ENCODE data around the gene TTC3. TPM values are rescaled to one million over a fixed set of nuclear protein-coding genes. Genes with fewer than 3 reads are reported as not detected.

The TTC3 gene
- total and polyA plus RNA-seq, 4 experiments from 2014 or later = 36.4 to 171 (median 136) TPM

GRCh38 chr21:37072274-37072987, 623 bp upstream of the TTC3 start:
- Histone ChIP-seq H3K27me3 (ENCODE audit: insufficient read depth, low read length) (no peaks in the 10 kb centered on the region), H3K4me3 (ENCODE audit: low read length in 2 of 2) (peak overlapping the region; percentile 83 to 91), H3K27ac (ENCODE audit: low read depth, low read length) (peak overlapping the region; percentile 91), H3K36me3 (ENCODE audit: insufficient read depth, low read length) (no peaks in the 10 kb centered on the region), H3K4me1 (ENCODE audit: insufficient read depth, low read length) (peaks cover 36% of the 10 kb centered on the region), H3K9me3 (ENCODE audit: control insufficient read depth in 1 of 2, low read length in 2 of 2) (no peaks in the 10 kb centered on the region)
- DNase-seq = peak in 1 of 5 donors; percentile 87
- no peaks in the 10 kb centered on the region for H3K27me3 Mint-ChIP-seq
- peaks cover 27 to 57% (median 39%) of the 10 kb centered on the region in 4 donors for H3K4me1 Mint-ChIP-seq
- ChIA-PET POLR2A (ENCODE audit: partially characterized antibody) (interaction anchor here (0.7 to 1.8 kb wide), 5 partner anchors 26 to 491 kb away, joined by 3 to 8 read pairs (median 4); partner anchors contain the start of gene VPS26C), CTCF (ENCODE audit: partially characterized antibody) (interaction anchor here (0.8 kb wide), 1 partner anchor 83 kb away, joined by 3 read pairs; no protein-coding TSS in a partner anchor)
- peak overlapping the region; percentile 88 to 98 (median 93) for H3K27ac Mint-ChIP-seq
- H3K4me3 Mint-ChIP-seq = peak overlapping the region; percentile 77 to 88 (median 85)
- peaks cover 14 to 18% of the 10 kb centered on the region in 2 donors for H3K36me3 Mint-ChIP-seq
- H3K9me3 Mint-ChIP-seq = peaks cover 0 to 4% (median 0%) of the 10 kb centered on the region in 8 donors
- intact Hi-C loops (cut with micrococcal nuclease) = loop anchor here (1.0 to 5.0 kb wide), 3 partner anchors 83 to 1695 kb away; partner anchors contain the start of gene DYRK1A

- intact Hi-C loops (cut with micrococcal nuclease) = loop anchor here (1.0 to 5.0 kb wide), 5 partner anchors 148 to 1694 kb away; partner anchors contain the start of genes DOP1B and VPS26C
- H3K27ac Mint-ChIP-seq = peak overlapping the region; percentile 92 to 100 (median 98)
- peaks cover 9 to 15% of the 10 kb centered on the region in 2 donors for H3K36me3 Mint-ChIP-seq
- CTCF ChIA-PET (ENCODE audit: partially characterized antibody) = no interaction called here
- POLR2A ChIA-PET (ENCODE audit: partially characterized antibody) = interaction anchor here (1.5 kb wide), 1 partner anchor 84 kb away, joined by 4 read pairs; no protein-coding TSS in a partner anchor
- H3K27me3 Mint-ChIP-seq = no peaks in the 10 kb centered on the region
- H3K4me3 Mint-ChIP-seq = peak overlapping the region; percentile 95 to 100 (median 98)
- no peaks in the 10 kb centered on the region for H3K27me3 ChIP-seq (ENCODE audit: insufficient read depth, low read length)
- DNase-seq = peak; percentile 74 to 83 (median 79)
- peak overlapping the region; percentile 66 to 91 for H3K4me3 ChIP-seq (ENCODE audit: low read length in 2 of 2)
- H3K36me3 ChIP-seq (ENCODE audit: insufficient read depth, low read length) = no peaks in the 10 kb centered on the region
- peak overlapping the region; percentile 91 for H3K27ac ChIP-seq (ENCODE audit: low read depth, low read length)
- peaks cover 0 to 4% (median 0%) of the 10 kb centered on the region in 8 donors for H3K9me3 Mint-ChIP-seq
- no peaks in the 10 kb centered on the region for H3K9me3 ChIP-seq (ENCODE audit: control insufficient read depth in 1 of 2, low read length in 2 of 2)
- peaks cover 33 to 65% (median 47%) of the 10 kb centered on the region in 4 donors for H3K4me1 Mint-ChIP-seq
- H3K4me1 ChIP-seq (ENCODE audit: insufficient read depth, low read length) = peaks cover 36% of the 10 kb centered on the region
Measured at GRCh38 chr21:37073417-37074196, 553 bp downstream of the TTC3 start.

- Mint-ChIP-seq H3K27ac (peak overlapping the region; percentile 92 to 100 (median 98)), H3K36me3 (peaks cover 6 to 12% of the 10 kb centered on the region in 2 donors), H3K27me3 (no peaks in the 10 kb centered on the region), H3K4me3 (peak overlapping the region; percentile 95 to 100 (median 98)), H3K4me1 (peaks cover 34 to 69% (median 50%) of the 10 kb centered on the region in 4 donors), H3K9me3 (peaks cover 0 to 7% (median 2%) of the 10 kb centered on the region in 8 donors)
- intact Hi-C loops (cut with micrococcal nuclease) = loop anchor here (5.0 kb wide), 1 partner anchor 1693 kb away; no protein-coding TSS in a partner anchor
- H3K36me3 ChIP-seq (ENCODE audit: insufficient read depth, low read length) = no peaks in the 10 kb centered on the region
- H3K27ac ChIP-seq (ENCODE audit: low read depth, low read length) = peak overlapping the region; percentile 91
- no peak for DNase-seq
- ChIA-PET CTCF (ENCODE audit: partially characterized antibody) (no interaction called here), POLR2A (ENCODE audit: partially characterized antibody) (interaction anchor here (1.6 kb wide), 1 partner anchor 194 kb away, joined by 7 read pairs; the partner anchor contains the start of gene VPS26C)
- no peaks in the 10 kb centered on the region for H3K9me3 ChIP-seq (ENCODE audit: control insufficient read depth in 1 of 2, low read length in 2 of 2)
- H3K4me1 ChIP-seq (ENCODE audit: insufficient read depth, low read length) = peaks cover 38% of the 10 kb centered on the region
- H3K27me3 ChIP-seq (ENCODE audit: insufficient read depth, low read length) = no peaks in the 10 kb centered on the region
- peak overlapping the region; percentile 66 to 91 for H3K4me3 ChIP-seq (ENCODE audit: low read length in 2 of 2)
Measured at GRCh38 chr21:37074197-37074510, 1.1 kb downstream of the TTC3 start.

- Histone ChIP-seq H3K27me3 (ENCODE audit: insufficient read depth, low read length) (no peaks in the 10 kb centered on the region), H3K27ac (ENCODE audit: low read depth, low read length) (peak overlapping the region; percentile 91), H3K36me3 (ENCODE audit: insufficient read depth, low read length) (no peaks in the 10 kb centered on the region), H3K9me3 (ENCODE audit: control insufficient read depth in 1 of 2, low read length in 2 of 2) (no peaks in the 10 kb centered on the region), H3K4me3 (ENCODE audit: low read length in 2 of 2) (peak overlapping the region; percentile 66 to 91), H3K4me1 (ENCODE audit: insufficient read depth, low read length) (peaks cover 42% of the 10 kb centered on the region)
- intact Hi-C loops (cut with micrococcal nuclease) = loop anchor here (5.0 kb wide), 1 partner anchor 1693 kb away; no protein-coding TSS in a partner anchor
- ChIA-PET POLR2A (ENCODE audit: partially characterized antibody) (interaction anchor here (1.6 kb wide), 1 partner anchor 193 kb away, joined by 7 read pairs; the partner anchor contains the start of gene VPS26C), CTCF (ENCODE audit: partially characterized antibody) (no interaction called here)
- H3K27me3 Mint-ChIP-seq = no peaks in the 10 kb centered on the region
- peaks cover 6 to 12% of the 10 kb centered on the region in 2 donors for H3K36me3 Mint-ChIP-seq
- H3K4me1 Mint-ChIP-seq = peaks cover 36 to 71% (median 52%) of the 10 kb centered on the region in 4 donors
- peak overlapping the region; percentile 92 to 100 (median 98) for H3K27ac Mint-ChIP-seq
- H3K4me3 Mint-ChIP-seq = peak overlapping the region; percentile 95 to 100 (median 98)
- no peak for DNase-seq
- H3K9me3 Mint-ChIP-seq = peaks cover 0 to 10% (median 3%) of the 10 kb centered on the region in 8 donors
Measured at GRCh38 chr21:37074546-37074945, 1.5 kb downstream of the TTC3 start.

- Mint-ChIP-seq H3K27me3 (no peaks in the 10 kb centered on the region), H3K4me1 (peaks cover 35 to 65% (median 49%) of the 10 kb centered on the region in 4 donors), H3K27ac (peak overlapping the region in 5 of 7 donors; percentile 6 to 99 (median 26)), H3K4me3 (peak overlapping the region; percentile 21 to 98 (median 38)), H3K36me3 (peaks cover 6 to 8% of the 10 kb centered on the region in 2 donors), H3K9me3 (peaks cover 0 to 14% (median 3%) of the 10 kb centered on the region in 8 donors)
- Histone ChIP-seq H3K4me1 (ENCODE audit: insufficient read depth, low read length) (peaks cover 43% of the 10 kb centered on the region), H3K36me3 (ENCODE audit: insufficient read depth, low read length) (no peaks in the 10 kb centered on the region), H3K27me3 (ENCODE audit: insufficient read depth, low read length) (no peaks in the 10 kb centered on the region), H3K9me3 (ENCODE audit: control insufficient read depth in 1 of 2, low read length in 2 of 2) (no peaks in the 10 kb centered on the region), H3K27ac (ENCODE audit: low read depth, low read length) (no peak overlapping the region), H3K4me3 (ENCODE audit: low read length in 2 of 2) (no peak overlapping the region)
- intact Hi-C loops (cut with micrococcal nuclease) = no loop called here
- CTCF ChIA-PET (ENCODE audit: partially characterized antibody) = interaction anchor here (1.3 kb wide), 1 partner anchor 86 kb away, joined by 4 read pairs; no protein-coding TSS in a partner anchor
- DNase-seq = no peak
- POLR2A ChIA-PET (ENCODE audit: partially characterized antibody) = interaction anchor here (1.6 kb wide), 1 partner anchor 192 kb away, joined by 7 read pairs; the partner anchor contains the start of gene VPS26C
Measured at GRCh38 chr21:37075214-37075770, 2.2 kb downstream of the TTC3 start.

GRCh38 chr21:37076087-37076850, 3.2 kb downstream of the TTC3 start:
- H3K4me3 Mint-ChIP-seq = peak overlapping the region in 2 of 8 donors; percentile 35 to 48

More at GRCh38 chr21:37076087-37076850, 3.2 kb downstream of the TTC3 start:
- peaks cover 34% of the 10 kb centered on the region for H3K4me1 ChIP-seq (ENCODE audit: insufficient read depth, low read length)
- no peak for DNase-seq
- no peaks in the 10 kb centered on the region for H3K36me3 ChIP-seq (ENCODE audit: insufficient read depth, low read length)
- ChIA-PET CTCF (ENCODE audit: partially characterized antibody) (interaction anchor here (1.3 kb wide), 1 partner anchor 87 kb away, joined by 4 read pairs; no protein-coding TSS in a partner anchor), POLR2A (ENCODE audit: partially characterized antibody) (no interaction called here)
- no peak overlapping the region for H3K4me3 ChIP-seq (ENCODE audit: low read length in 2 of 2)
- no peaks in the 10 kb centered on the region for H3K27me3 Mint-ChIP-seq
- peaks cover 33 to 58% (median 47%) of the 10 kb centered on the region in 4 donors for H3K4me1 Mint-ChIP-seq
- H3K27me3 ChIP-seq (ENCODE audit: insufficient read depth, low read length) = no peaks in the 10 kb centered on the region
- no peak overlapping the region for H3K27ac ChIP-seq (ENCODE audit: low read depth, low read length)
- H3K9me3 Mint-ChIP-seq = peaks cover 0 to 14% (median 3%) of the 10 kb centered on the region in 8 donors
- H3K27ac Mint-ChIP-seq = peak overlapping the region in 3 of 7 donors; percentile 50 to 76 (median 61)
- H3K9me3 ChIP-seq (ENCODE audit: control insufficient read depth in 1 of 2, low read length in 2 of 2) = no peaks in the 10 kb centered on the region
- intact Hi-C loops (cut with micrococcal nuclease) = no loop called here
- H3K36me3 Mint-ChIP-seq = peaks cover 6 to 8% of the 10 kb centered on the region in 2 donors
